SK-N-SH (cell line): ENCODE results near the gene FAP. TPM values are rescaled to one million over a fixed set of nuclear protein-coding genes. Genes with fewer than 3 reads are reported as not detected.

ENCODE experiments used
- CTCF ChIA-PET: fragments of 300-600, 350-600 bp; formaldehyde crosslinking; extraction: SDS; loops from one replicate; lab custom pipeline; 2021; lab: Yijun Ruan, JAX
- POLR2A ChIA-PET: fragments of 350-600 bp; sonication (Branson Sonifier 250); formaldehyde crosslinking; extraction: SDS; loops from one replicate; lab custom pipeline; 2020; ENCODE audit warnings: antibody characterized with exemption, inconsistent platforms; lab: Yijun Ruan, JAX
- DNase-seq: peaks from one replicate; pipeline ENCODE4 v3.0.0; 2012
- H2AFZ ChIP-seq: fragments of 200-600 bp; sonication (generic); 2 replicates; pipeline ENCODE4 v1.8.1; 2016; ENCODE audit warnings: antibody characterized with exemption, mild to moderate bottlenecking, low read depth
- H3F3A ChIP-seq: fragments of 200-600 bp; sonication (generic); replicated peaks from 2 replicates; pipeline ENCODE3; 2016; ENCODE audit warnings: antibody characterized with exemption, mild to moderate bottlenecking; ENCODE audit not compliant: insufficient read depth
- H3K27ac ChIP-seq, 2 experiments: fragments of 200-500 bp in 1 of 2; fragments of 200-600 bp in 1 of 2; sonication (Bioruptor generic) in 1 of 2; sonication (generic), shearing (Covaris generic) in 1 of 2; 2 replicates each; pipeline versions ENCODE4 v1.5.1 to v1.6.1; 2014 to 2016; ENCODE audit warnings: low read depth in 2 of 2, inconsistent platforms in 1 of 2, low read length in 1 of 2, mild to moderate bottlenecking in 1 of 2, mixed read lengths in 1 of 2
- H3K27me3 ChIP-seq: fragments of 200-600 bp; sonication (generic), shearing (Covaris generic); 2 replicates; pipeline ENCODE4 v1.6.1; 2016; ENCODE audit warnings: mixed run types; ENCODE audit not compliant: insufficient read depth
- H3K36me3 ChIP-seq, 2 experiments: fragments of 200-500 bp in 1 of 2; fragments of 200-600 bp in 1 of 2; sonication (Bioruptor generic) in 1 of 2; sonication (generic) in 1 of 2; replicated peaks in 1 of 2; 2 replicates each; pipeline versions ENCODE3 to v1.5.1; 2014 to 2016; ENCODE audit warnings: low read length in 1 of 2, mild to moderate bottlenecking in 1 of 2; ENCODE audit not compliant: insufficient read depth in 2 of 2, control insufficient read depth in 1 of 2
- H3K4me1 ChIP-seq, 2 experiments: fragments of 200-500 bp in 1 of 2; fragments of 200-600 bp in 1 of 2; sonication (Bioruptor generic) in 1 of 2; sonication (generic), shearing (Covaris generic) in 1 of 2; 2 replicates each; pipeline versions ENCODE4 v1.5.1 to v1.6.1; 2014 to 2016; ENCODE audit warnings: low read depth in 1 of 2, low read length in 1 of 2, mixed run types in 1 of 2; ENCODE audit not compliant: insufficient read depth in 2 of 2, control insufficient read depth in 1 of 2
- H3K4me2 ChIP-seq: fragments of 200-600 bp; sonication (generic), shearing (Covaris generic); 2 replicates; pipeline ENCODE4 v1.6.1; 2017; ENCODE audit warnings: mixed run types
- H3K4me3 ChIP-seq, 2 experiments: fragments of 200-500 bp in 1 of 2; fragments of 200-600 bp in 1 of 2; sonication (Bioruptor generic) in 1 of 2; sonication (generic), shearing (Covaris generic) in 1 of 2; 2 replicates each; pipeline versions ENCODE4 v1.5.1 to v1.8.1; 2014 to 2016; ENCODE audit warnings: low read depth in 2 of 2, inconsistent platforms in 1 of 2, low read length in 1 of 2, mild to moderate bottlenecking in 1 of 2, mixed read lengths in 1 of 2, moderate library complexity in 1 of 2
- H3K79me2 ChIP-seq: fragments of 200-600 bp; sonication (generic); 2 replicates; pipeline ENCODE4 v1.8.1; 2017; ENCODE audit warnings: mild to moderate bottlenecking; ENCODE audit not compliant: insufficient read depth
- H3K9ac ChIP-seq: fragments of 200-600 bp; sonication (generic); 2 replicates; pipeline ENCODE4 v1.6.1; 2017; ENCODE audit warnings: mixed run types
- H3K9me2 ChIP-seq: fragments of 200-600 bp; sonication (generic); 2 replicates; pipeline ENCODE4 v1.6.1; 2017; ENCODE audit warnings: mixed run types
- H3K9me3 ChIP-seq: fragments of 200-600 bp; sonication (generic); 2 replicates; pipeline ENCODE4 v1.6.1; 2017; ENCODE audit warnings: mixed run types, mild to moderate bottlenecking, moderate library complexity
- H4K20me1 ChIP-seq: fragments of 200-600 bp; sonication (generic); 2 replicates; pipeline ENCODE4 v1.6.1; 2017; ENCODE audit warnings: mild to moderate bottlenecking, mixed run types; ENCODE audit not compliant: insufficient read depth
- ELF1 ChIP-seq: IDR thresholded peaks from 2 replicates; pipeline ENCODE4 v1.4.0; 2012
- FOXJ3 ChIP-seq: sonication (generic); formaldehyde crosslinking; IDR thresholded peaks from 2 replicates; pipeline ENCODE4 v1.5.1; 2020; ENCODE audit warnings: mild to moderate bottlenecking, missing genetic modification reagents
- FOXM1 ChIP-seq: IDR thresholded peaks from 2 replicates; pipeline ENCODE4 v1.4.0; 2012; ENCODE audit warnings: low read depth, mild to moderate bottlenecking
- GABPA ChIP-seq: IDR thresholded peaks from 2 replicates; pipeline ENCODE4 v1.4.0; 2012; ENCODE audit warnings: low read depth, mild to moderate bottlenecking
- GATA2 ChIP-seq: sonication (generic); formaldehyde crosslinking; IDR thresholded peaks from 2 replicates; pipeline ENCODE4 v1.5.0; 2020; ENCODE audit warnings: mild to moderate bottlenecking, missing genetic modification reagents
- MEF2A ChIP-seq: IDR thresholded peaks from 2 replicates; pipeline ENCODE4 v1.4.0; 2012; ENCODE audit warnings: low read depth, borderline replicate concordance
- MXI1 ChIP-seq: IDR thresholded peaks from 2 replicates; pipeline ENCODE4 v1.6.1; 2012; ENCODE audit warnings: mild to moderate bottlenecking, low read depth, low read length, improper control_type of control experiment
- NFIC ChIP-seq: IDR thresholded peaks from 2 replicates; pipeline ENCODE4 v1.4.0; 2012; ENCODE audit warnings: borderline replicate concordance
- NRF1 ChIP-seq: IDR thresholded peaks from 2 replicates; pipeline ENCODE4 v1.6.1; 2012; ENCODE audit warnings: low read depth, mild to moderate bottlenecking, low read length
- RAD21 ChIP-seq: IDR thresholded peaks from 2 replicates; pipeline ENCODE4 v1.6.1; 2012; ENCODE audit warnings: mild to moderate bottlenecking, low read length
- RCOR1 ChIP-seq: fragments of 150-350 bp; IDR thresholded peaks from 2 replicates; pipeline ENCODE4 v1.6.1; 2017; ENCODE audit warnings: antibody characterized with exemption, low read length
- RFX5 ChIP-seq: IDR thresholded peaks from 2 replicates; pipeline ENCODE4 v1.6.1; 2012; ENCODE audit warnings: mild to moderate bottlenecking, improper control_type of control experiment, low read length
- RXRA ChIP-seq: IDR thresholded peaks from 2 replicates; pipeline ENCODE4 v1.4.0; 2012; ENCODE audit warnings: low read depth, mild to moderate bottlenecking, borderline replicate concordance
- SMC3 ChIP-seq: IDR thresholded peaks from 2 replicates; pipeline ENCODE4 v1.6.1; 2012; ENCODE audit warnings: low read depth, low read length, improper control_type of control experiment
- USF1 ChIP-seq: IDR thresholded peaks from 2 replicates; pipeline ENCODE4 v1.4.0; 2012; ENCODE audit warnings: low read depth, borderline replicate concordance
- ZBTB33 ChIP-seq: IDR thresholded peaks from 2 replicates; pipeline ENCODE4 v1.4.0; 2012; ENCODE audit warnings: low read depth, borderline replicate concordance
- WGBS: methylation state at CpG from one replicate; pipeline ENCODE4 v1.1.6; 2017; ENCODE audit warnings: low lambda C conversion rate; 5-methylcytosine and 5-hydroxymethylcytosine counted together
- polyA plus RNA-seq, 3 experiments: library from polyadenylated mRNA; depleted of rRNA; stranded (reverse); fragments of >200 nt; gene quantifications; 2 replicates each; pipeline ENCODE4 v1.2.3, GENCODE V29; 2012
- TF ChIP-seq, protein P1 (sequence below): fragments of 150-350 bp; IDR thresholded peaks from 2 replicates; pipeline ENCODE4 v1.6.1; 2017; ENCODE audit warnings: antibody characterized with exemption, low read length, low read depth, borderline replicate concordance
- TF ChIP-seq, protein P2 (sequence below): IDR thresholded peaks from 2 replicates; pipeline ENCODE4; 2012
- TF ChIP-seq, protein P3 (sequence below): IDR thresholded peaks from 2 replicates; pipeline ENCODE4 v1.6.1; 2012; ENCODE audit warnings: mild to moderate bottlenecking, low read depth, low read length, moderate library complexity

FAP gene
- polyA plus RNA-seq, 1 of the 3 experiments (the other 2 are of a cell fraction), result 36.9 TPM

DNA sequence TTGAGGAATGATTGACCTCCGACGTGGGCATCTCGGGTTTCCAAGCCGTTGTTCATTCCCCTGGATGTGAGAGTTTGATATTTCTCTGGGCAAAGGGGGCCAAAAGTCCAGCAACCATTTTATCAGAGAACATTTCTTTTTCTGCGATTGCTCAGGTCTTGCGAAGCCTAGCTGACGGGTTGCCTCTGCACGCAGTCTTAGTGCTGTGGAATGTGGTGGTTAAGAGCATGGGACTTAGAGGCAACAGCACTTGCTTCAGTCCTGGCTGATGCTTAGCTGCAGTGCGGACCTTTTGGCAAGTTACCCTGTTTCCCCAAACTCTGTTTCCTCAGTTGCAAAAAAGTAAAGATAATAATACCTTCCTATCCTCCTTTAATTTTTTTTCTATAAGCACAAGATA is 45.0 kb downstream of the FAP start:
- 90% methylated on average over 9 of the region's 9 CpGs for WGBS
- Histone ChIP-seq H3K4me3 (no peak overlapping the region), H4K20me1 (peaks cover 3% of the 10 kb centered on the region), H3K36me3 (peaks cover 50 to 62% of the 10 kb centered on the region in 2 experiments), H3K4me1 (peaks cover 0 to 15% of the 10 kb centered on the region in 2 experiments; a peak in 1 of 4 replicates), H3K9ac (no peak overlapping the region), H3F3A (peaks cover 23% of the 10 kb centered on the region), H3K27me3 (no peaks in the 10 kb centered on the region), H3K9me2 (no peaks in the 10 kb centered on the region), H3K4me2 (no peak overlapping the region), H2AFZ (no peak overlapping the region), H3K79me2 (no peaks in the 10 kb centered on the region), H3K9me3 (no peaks in the 10 kb centered on the region), H3K27ac (peak overlapping the region in 1 of 2 experiments; percentile 80; a peak in 1 of 4 replicates)
- DNase-seq, result no peak
- TF ChIP-seq FOXM1 (no peak), RFX5 (no peak), MXI1 (no peak), RCOR1 (no peak), USF1 (no peak), ZBTB33 (no peak), NRF1 (no peak), ELF1 (no peak), RAD21 (no peak), MEF2A (no peak), SMC3 (no peak), NFIC (no peak), GABPA (no peak)
- TF ChIP-seq, protein P1, sequence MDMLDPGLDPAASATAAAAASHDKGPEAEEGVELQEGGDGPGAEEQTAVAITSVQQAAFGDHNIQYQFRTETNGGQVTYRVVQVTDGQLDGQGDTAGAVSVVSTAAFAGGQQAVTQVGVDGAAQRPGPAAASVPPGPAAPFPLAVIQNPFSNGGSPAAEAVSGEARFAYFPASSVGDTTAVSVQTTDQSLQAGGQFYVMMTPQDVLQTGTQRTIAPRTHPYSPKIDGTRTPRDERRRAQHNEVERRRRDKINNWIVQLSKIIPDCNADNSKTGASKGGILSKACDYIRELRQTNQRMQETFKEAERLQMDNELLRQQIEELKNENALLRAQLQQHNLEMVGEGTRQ, result no peak
- ChIA-PET POLR2A (no interaction called here), CTCF (interaction anchor here (1.1 to 1.6 kb wide), 2 partner anchors 12 to 22 kb away, joined by 3 to 4 read pairs; no protein-coding TSS in a partner anchor)

- CTCF ChIA-PET, result interaction anchor here (1.6 kb wide), 1 partner anchor 23 kb away, joined by 4 read pairs; no protein-coding TSS in a partner anchor
- no peak for TF ChIP-seq NRF1
- TF ChIP-seq MXI1, result no peak
- TF ChIP-seq GATA2 (CRISPR knock-in tag), result no peak
- no peak for TF ChIP-seq RFX5
- TF ChIP-seq, protein P2, sequence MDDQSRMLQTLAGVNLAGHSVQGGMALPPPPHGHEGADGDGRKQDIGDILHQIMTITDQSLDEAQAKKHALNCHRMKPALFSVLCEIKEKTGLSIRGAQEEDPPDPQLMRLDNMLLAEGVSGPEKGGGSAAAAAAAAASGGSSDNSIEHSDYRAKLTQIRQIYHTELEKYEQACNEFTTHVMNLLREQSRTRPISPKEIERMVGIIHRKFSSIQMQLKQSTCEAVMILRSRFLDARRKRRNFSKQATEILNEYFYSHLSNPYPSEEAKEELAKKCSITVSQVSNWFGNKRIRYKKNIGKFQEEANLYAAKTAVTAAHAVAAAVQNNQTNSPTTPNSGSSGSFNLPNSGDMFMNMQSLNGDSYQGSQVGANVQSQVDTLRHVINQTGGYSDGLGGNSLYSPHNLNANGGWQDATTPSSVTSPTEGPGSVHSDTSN, result 0 out of 2 replicates have a peak, but pooled peaks have one; percentile 17
- TF ChIP-seq SMC3, result no peak
- no peak for TF ChIP-seq FOXJ3
- no peak for TF ChIP-seq GABPA
- TF ChIP-seq RXRA, result no peak
- no peak for TF ChIP-seq NFIC
- TF ChIP-seq, protein P3, sequence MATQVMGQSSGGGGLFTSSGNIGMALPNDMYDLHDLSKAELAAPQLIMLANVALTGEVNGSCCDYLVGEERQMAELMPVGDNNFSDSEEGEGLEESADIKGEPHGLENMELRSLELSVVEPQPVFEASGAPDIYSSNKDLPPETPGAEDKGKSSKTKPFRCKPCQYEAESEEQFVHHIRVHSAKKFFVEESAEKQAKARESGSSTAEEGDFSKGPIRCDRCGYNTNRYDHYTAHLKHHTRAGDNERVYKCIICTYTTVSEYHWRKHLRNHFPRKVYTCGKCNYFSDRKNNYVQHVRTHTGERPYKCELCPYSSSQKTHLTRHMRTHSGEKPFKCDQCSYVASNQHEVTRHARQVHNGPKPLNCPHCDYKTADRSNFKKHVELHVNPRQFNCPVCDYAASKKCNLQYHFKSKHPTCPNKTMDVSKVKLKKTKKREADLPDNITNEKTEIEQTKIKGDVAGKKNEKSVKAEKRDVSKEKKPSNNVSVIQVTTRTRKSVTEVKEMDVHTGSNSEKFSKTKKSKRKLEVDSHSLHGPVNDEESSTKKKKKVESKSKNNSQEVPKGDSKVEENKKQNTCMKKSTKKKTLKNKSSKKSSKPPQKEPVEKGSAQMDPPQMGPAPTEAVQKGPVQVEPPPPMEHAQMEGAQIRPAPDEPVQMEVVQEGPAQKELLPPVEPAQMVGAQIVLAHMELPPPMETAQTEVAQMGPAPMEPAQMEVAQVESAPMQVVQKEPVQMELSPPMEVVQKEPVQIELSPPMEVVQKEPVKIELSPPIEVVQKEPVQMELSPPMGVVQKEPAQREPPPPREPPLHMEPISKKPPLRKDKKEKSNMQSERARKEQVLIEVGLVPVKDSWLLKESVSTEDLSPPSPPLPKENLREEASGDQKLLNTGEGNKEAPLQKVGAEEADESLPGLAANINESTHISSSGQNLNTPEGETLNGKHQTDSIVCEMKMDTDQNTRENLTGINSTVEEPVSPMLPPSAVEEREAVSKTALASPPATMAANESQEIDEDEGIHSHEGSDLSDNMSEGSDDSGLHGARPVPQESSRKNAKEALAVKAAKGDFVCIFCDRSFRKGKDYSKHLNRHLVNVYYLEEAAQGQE, result no peak
Observed at GRCh38 chr2:162197069-162197825, 46.0 kb downstream of the FAP start.

More at GRCh38 chr2:162197069-162197825, 46.0 kb downstream of the FAP start:
- no peaks in the 10 kb centered on the region for H3K79me2 ChIP-seq
- H3K9me3 ChIP-seq, result no peaks in the 10 kb centered on the region
- H3K9me2 ChIP-seq, result no peaks in the 10 kb centered on the region
- DNase-seq, result no peak
- no peaks in the 10 kb centered on the region for H3K27me3 ChIP-seq
- H2AFZ ChIP-seq, result no peak overlapping the region
- H3K4me1 ChIP-seq, result peaks cover 0 to 15% of the 10 kb centered on the region in 2 experiments; a peak in 1 of 4 replicates
- H3F3A ChIP-seq, result peaks cover 23% of the 10 kb centered on the region
- peak overlapping the region; percentile 11; the same call in 1 of the 2 replicates for H3K9ac ChIP-seq
- peak overlapping the region; percentile 43 for H3K4me2 ChIP-seq
- WGBS, result 56% methylated on average over 2 of the region's 2 CpGs
- POLR2A ChIA-PET, result no interaction called here
- H4K20me1 ChIP-seq, result peaks cover 3% of the 10 kb centered on the region
- H3K36me3 ChIP-seq, result peaks cover 44 to 66% of the 10 kb centered on the region in 2 experiments
- H3K4me3 ChIP-seq, result no peak overlapping the region
- peak overlapping the region in 1 of 2 experiments; percentile 80; a peak in 2 of 4 replicates for H3K27ac ChIP-seq
